Fibroblast of skin of scalp (primary cell): ENCODE results near the gene PLXNC1.
A peak's percentile ranks its signal among the peaks of the same experiment; 100 is the strongest.

Experiments
- DNase-seq: peaks from one replicate; pipeline ENCODE4 v3.0.0-alpha.2; 2013

Gene PLXNC1

GRCh38 chr12:94206886-94207285 lies 58.5 kb downstream of the PLXNC1 start:
- peak; percentile 29 for DNase-seq

GRCh38 chr12:94207467-94207848 lies 59.1 kb downstream of the PLXNC1 start:
- no peak for DNase-seq

GRCh38 chr12:94207849-94208621 lies 59.7 kb downstream of the PLXNC1 start:
- peak; percentile 72 for DNase-seq

- no peak for DNase-seq
Observed at GRCh38 chr12:94208622-94208966, 60.2 kb downstream of the PLXNC1 start.

GRCh38 chr12:94209240-94209639 lies 60.9 kb downstream of the PLXNC1 start:
- no peak for DNase-seq

GRCh38 chr12:94211021-94211420 lies 62.6 kb downstream of the PLXNC1 start:
- no peak for DNase-seq

GRCh38 chr12:94218233-94218632 lies 69.9 kb downstream of the PLXNC1 start:
- no peak for DNase-seq

GRCh38 chr12:94219622-94220302 lies 71.4 kb downstream of the PLXNC1 start:
- no peak for DNase-seq

GRCh38 chr12:94220804-94221203 lies 72.4 kb downstream of the PLXNC1 start:
- no peak for DNase-seq

- DNase-seq, result no peak
Observed at GRCh38 chr12:94222351-94223084, 74.1 kb downstream of the PLXNC1 start.

- no peak for DNase-seq
Observed at GRCh38 chr12:94223842-94224241, 75.5 kb downstream of the PLXNC1 start.

- DNase-seq, result no peak
Observed at GRCh38 chr12:94225506-94225905, 77.1 kb downstream of the PLXNC1 start.

- no peak for DNase-seq
Observed at GRCh38 chr12:94225947-94226630, 77.7 kb downstream of the PLXNC1 start.

GRCh38 chr12:94227066-94227465 lies 78.7 kb downstream of the PLXNC1 start:
- DNase-seq, result no peak

GRCh38 chr12:94228488-94228907 lies 80.1 kb downstream of the PLXNC1 start:
- no peak for DNase-seq

- no peak for DNase-seq
Observed at GRCh38 chr12:94229902-94230301, 81.5 kb downstream of the PLXNC1 start.

GRCh38 chr12:94230357-94230905 lies 82.1 kb downstream of the PLXNC1 start:
- peak; percentile 19 for DNase-seq

- no peak for DNase-seq
Observed at GRCh38 chr12:94231709-94232108, 83.3 kb downstream of the PLXNC1 start.

GRCh38 chr12:94235848-94236247 lies 87.5 kb downstream of the PLXNC1 start:
- DNase-seq, result no peak

- DNase-seq, result no peak
Observed at GRCh38 chr12:94239332-94239993, 91.1 kb downstream of the PLXNC1 start.

- DNase-seq, result no peak
Observed at GRCh38 chr12:94240171-94240570, 91.8 kb downstream of the PLXNC1 start.

- DNase-seq, result no peak
Observed at GRCh38 chr12:94242901-94243300, 94.5 kb downstream of the PLXNC1 start.
